A673 (cell line): ENCODE data around the gene PCARE.

ENCODE experiments used
- CTCF ChIP-seq: fragments of 300-800, 200-600 bp; sonication (generic); conservative IDR thresholded peaks from 2 replicates; pipeline ENCODE4 v1.5.1; 2017; ENCODE audit warnings: low read depth, mild to moderate bottlenecking, antibody characterized with exemption, low read length, moderate library complexity, mixed read lengths
- EZH2 ChIP-seq: fragments of 200-600 bp; sonication (generic); IDR thresholded peaks from 2 replicates; pipeline ENCODE4 v1.6.1; 2017; ENCODE audit warnings: borderline replicate concordance, low read depth, mild to moderate bottlenecking, mixed read lengths, antibody characterized with exemption, low read length; ENCODE audit not compliant: poor library complexity, severe bottlenecking

GRCh38 chr2:29064346-29064715 is 10.0 kb downstream of the PCARE start:
- no peak for TF ChIP-seq CTCF
- no peak for TF ChIP-seq EZH2
